PFSK-1 (cell line): ENCODE data around the gene LAMA4.

Experiments used
- FOXP2 ChIP-seq: optimal IDR thresholded peaks from 2 replicates; pipeline ENCODE3; 2011; ENCODE audit warnings: borderline replicate concordance, control low read depth, inconsistent platforms; ENCODE audit not compliant: insufficient read depth; ENCODE audit errors: extremely low read length, extremely low read depth
- POLR2AphosphoS5 ChIP-seq: IDR thresholded peaks from 2 replicates; pipeline ENCODE4 v1.6.1; 2012; ENCODE audit warnings: low read depth, mild to moderate bottlenecking, control low read depth, low read length, moderate library complexity
- REST ChIP-seq, 2 experiments: IDR thresholded peaks; 2 replicates each; pipeline versions ENCODE4 v1.6.1 to v1.8.0; 2011 to 2012; ENCODE audit warnings: low read depth in 2 of 2, low read length in 2 of 2, control low read depth in 1 of 2, inconsistent platforms in 1 of 2, mild to moderate bottlenecking in 1 of 2, moderate library complexity in 1 of 2; ENCODE audit not compliant: insufficient read depth in 1 of 2
- SIN3A ChIP-seq: IDR thresholded peaks from 2 replicates; pipeline ENCODE4 v1.6.1; 2012; ENCODE audit warnings: mild to moderate bottlenecking, low read length, moderate library complexity, borderline replicate concordance; ENCODE audit not compliant: insufficient read depth
- TAF1 ChIP-seq: IDR thresholded peaks from 2 replicates; pipeline ENCODE4 v1.6.1; 2012; ENCODE audit warnings: low read length, control low read depth, borderline replicate concordance; ENCODE audit not compliant: insufficient read depth

LAMA4 gene

GRCh38 chr6:112153926-112154607 is 100.3 kb downstream of the LAMA4 start:
- TF ChIP-seq POLR2AphosphoS5 (no peak), TAF1 (no peak), FOXP2 (no peak), REST (IDR thresholded peaks at IDR 0.05; ENCODE audit: insufficient read depth in 1 of 2, low read depth in 2 of 2, low read length in 2 of 2) (no peak), SIN3A (no peak)

- no peak for TF ChIP-seq SIN3A
- TF ChIP-seq FOXP2 = no peak
- no peak for TF ChIP-seq POLR2AphosphoS5
- TF ChIP-seq TAF1 = no peak
- TF ChIP-seq REST (IDR thresholded peaks at IDR 0.05; ENCODE audit: insufficient read depth in 1 of 2, low read depth in 2 of 2, low read length in 2 of 2) = no peak
Measured at GRCh38 chr6:112150363-112150762, 104.0 kb downstream of the LAMA4 start.

GRCh38 chr6:112149719-112150263 is 104.6 kb downstream of the LAMA4 start:
- no peak for TF ChIP-seq FOXP2
- TF ChIP-seq POLR2AphosphoS5 = no peak
- no peak for TF ChIP-seq TAF1
- no peak for TF ChIP-seq SIN3A
- no peak for TF ChIP-seq REST (IDR thresholded peaks at IDR 0.05; ENCODE audit: insufficient read depth in 1 of 2, low read depth in 2 of 2, low read length in 2 of 2)

- TF ChIP-seq FOXP2 = no peak
- TF ChIP-seq REST (IDR thresholded peaks at IDR 0.05; ENCODE audit: insufficient read depth in 1 of 2, low read depth in 2 of 2, low read length in 2 of 2) = no peak
- TF ChIP-seq TAF1 = no peak
- no peak for TF ChIP-seq SIN3A
- TF ChIP-seq POLR2AphosphoS5 = no peak
Measured at GRCh38 chr6:112149236-112149635, 105.1 kb downstream of the LAMA4 start.

GRCh38 chr6:112148103-112148502 is 106.3 kb downstream of the LAMA4 start:
- TF ChIP-seq FOXP2 = no peak
- no peak for TF ChIP-seq SIN3A
- no peak for TF ChIP-seq TAF1
- TF ChIP-seq POLR2AphosphoS5 = no peak
- no peak for TF ChIP-seq REST (IDR thresholded peaks at IDR 0.05; ENCODE audit: insufficient read depth in 1 of 2, low read depth in 2 of 2, low read length in 2 of 2)
